Neural cell (in vitro differentiated cells): ENCODE results near the gene RGS5. TPM values are rescaled to one million over a fixed set of nuclear protein-coding genes. Genes with fewer than 3 reads are reported as not detected.

Source experiments
- H2AFZ ChIP-seq: fragments of 200-600, 300-800 bp; sonication (generic), shearing (Covaris generic); 2 replicates; pipeline ENCODE4 v1.6.0; 2014; ENCODE audit warnings: low read depth, mild to moderate bottlenecking, antibody characterized with exemption, low read length, moderate library complexity
- H3F3A ChIP-seq: fragments of 200-600 bp; shearing (Covaris generic); 2 replicates; pipeline ENCODE4 v1.6.1; 2016; ENCODE audit warnings: mild to moderate bottlenecking, moderate library complexity, mixed read lengths, antibody characterized with exemption, low read length; ENCODE audit not compliant: insufficient read depth, poor library complexity, severe bottlenecking
- H3K27ac ChIP-seq: fragments of 200-600, 300-800 bp; sonication (generic), shearing (Covaris generic); 2 replicates; pipeline ENCODE4 v1.5.1; 2014; ENCODE audit warnings: mild to moderate bottlenecking, low read length, moderate library complexity
- H3K27me3 ChIP-seq: fragments of 300-800, 200-600 bp; sonication (generic), shearing (Covaris generic); 2 replicates; pipeline ENCODE4 v1.6.0; 2014; ENCODE audit warnings: mild to moderate bottlenecking, low read depth, low read length, moderate library complexity; ENCODE audit not compliant: insufficient read depth
- H3K36me3 ChIP-seq: fragments of 300-800, 200-600 bp; sonication (generic), shearing (Covaris generic); 2 replicates; pipeline ENCODE4 v1.5.1; 2014; ENCODE audit warnings: mild to moderate bottlenecking, antibody characterized with exemption, low read length, moderate library complexity; ENCODE audit not compliant: insufficient read depth
- H3K4me2 ChIP-seq: fragments of 300-800, 200-600 bp; sonication (generic), shearing (Covaris generic); 2 replicates; pipeline ENCODE4 v1.6.0; 2014; ENCODE audit warnings: mild to moderate bottlenecking, low read length
- H3K4me3 ChIP-seq: fragments of 300-800, 200-600 bp; sonication (generic), shearing (Covaris generic); 2 replicates; pipeline ENCODE4 v1.5.1; 2014; ENCODE audit warnings: mild to moderate bottlenecking, low read length, moderate library complexity
- H3K79me2 ChIP-seq: fragments of 200-600 bp; shearing (Covaris generic); replicated peaks from 2 replicates; pipeline ENCODE4 v1.6.0; 2014; ENCODE audit warnings: mild to moderate bottlenecking, low read length, moderate library complexity; ENCODE audit not compliant: insufficient read depth
- H3K9ac ChIP-seq: fragments of 300-800, 200-600 bp; sonication (generic), shearing (Covaris generic); 2 replicates; pipeline ENCODE4 v1.6.1; 2016; ENCODE audit warnings: mild to moderate bottlenecking, low read length, mixed read lengths
- H3K9me2 ChIP-seq: fragments of 200-600 bp; shearing (Covaris generic); 2 replicates; pipeline ENCODE4 v1.6.1; 2016; ENCODE audit warnings: mild to moderate bottlenecking, low read length, mixed read lengths; ENCODE audit not compliant: insufficient read depth
- H3K9me3 ChIP-seq: fragments of 200-600, 300-800 bp; sonication (generic), shearing (Covaris generic); 2 replicates; pipeline ENCODE4 v1.6.1; 2016; ENCODE audit warnings: mild to moderate bottlenecking, mixed run types, low read length, moderate library complexity, mixed read lengths
- H4K20me1 ChIP-seq: fragments of 200-600 bp; shearing (Covaris generic); 2 replicates; pipeline ENCODE4 v1.6.1; 2016; ENCODE audit warnings: mild to moderate bottlenecking, mixed run types; ENCODE audit not compliant: insufficient read depth
- CTCF ChIP-seq: fragments of 450-650 bp; IDR thresholded peaks from 2 replicates; pipeline ENCODE4 v1.5.1; 2014; ENCODE audit warnings: antibody characterized with exemption, mild to moderate bottlenecking, moderate library complexity; ENCODE audit not compliant: poor library complexity, severe bottlenecking
- EP300 ChIP-seq: fragments of 450-650 bp; conservative IDR thresholded peaks from 2 replicates; pipeline ENCODE4 v1.6.1; 2014; ENCODE audit warnings: antibody characterized with exemption, mild to moderate bottlenecking, moderate library complexity; ENCODE audit not compliant: poor library complexity, severe bottlenecking
- EZH2 ChIP-seq: fragments of 200-600, 300-800 bp; shearing (Covaris generic), sonication (generic); IDR thresholded peaks from 2 replicates; pipeline ENCODE4 v1.6.1; 2014; ENCODE audit warnings: antibody characterized with exemption, low read length, borderline replicate concordance, mild to moderate bottlenecking; ENCODE audit not compliant: insufficient read depth, poor library complexity, severe bottlenecking
- MXI1 ChIP-seq: fragments of 450-650 bp; conservative IDR thresholded peaks from 2 replicates; pipeline ENCODE4 v1.6.1; 2014; ENCODE audit warnings: antibody characterized with exemption, mild to moderate bottlenecking; ENCODE audit not compliant: poor library complexity, severe bottlenecking
- POLR2AphosphoS5 ChIP-seq: IDR thresholded peaks from 2 replicates; pipeline ENCODE4 v1.6.1; 2012
- RAD21 ChIP-seq: fragments of 450-650 bp; conservative IDR thresholded peaks from 2 replicates; pipeline ENCODE4 v1.6.1; 2014; ENCODE audit warnings: antibody characterized with exemption, mild to moderate bottlenecking, moderate library complexity
- REST ChIP-seq: IDR thresholded peaks from 2 replicates; pipeline ENCODE4 v1.6.1; 2012; ENCODE audit warnings: borderline replicate concordance
- SMC3 ChIP-seq: fragments of 450-650 bp; conservative IDR thresholded peaks from 2 replicates; pipeline ENCODE4 v1.6.1; 2014; ENCODE audit warnings: antibody characterized with exemption, mild to moderate bottlenecking, moderate library complexity; ENCODE audit not compliant: poor library complexity
- TAF1 ChIP-seq: IDR thresholded peaks from 2 replicates; pipeline ENCODE4 v1.6.1; 2012; ENCODE audit warnings: low read depth
- polyA plus RNA-seq: library from polyadenylated mRNA; depleted of rRNA; stranded (reverse); fragments of >200 nt; gene quantifications from 2 replicates; pipeline ENCODE4 v1.2.3, GENCODE V29; 2014

The RGS5 gene
- polyA plus RNA-seq, 1 donor from 2014 or later: 6.5 TPM

GRCh38 chr1:163165119-163165518, 37.6 kb downstream of the RGS5 start:
- Histone ChIP-seq H3K27ac (no peak overlapping the region), H2AFZ (no peak overlapping the region), H3K79me2 (no peaks in the 10 kb centered on the region), H3K4me2 (no peak overlapping the region), H3K9ac (no peak overlapping the region), H3F3A (no peaks in the 10 kb centered on the region), H3K9me3 (no peaks in the 10 kb centered on the region), H4K20me1 (no peaks in the 10 kb centered on the region), H3K27me3 (no peaks in the 10 kb centered on the region), H3K9me2 (no peaks in the 10 kb centered on the region), H3K4me3 (no peak overlapping the region), H3K36me3 (no peaks in the 10 kb centered on the region)
- no peak for TF ChIP-seq CTCF
- TF ChIP-seq EZH2: no peak
- no peak for TF ChIP-seq POLR2AphosphoS5
- TF ChIP-seq RAD21: no peak
- TF ChIP-seq SMC3: no peak
- no peak for TF ChIP-seq EP300
- TF ChIP-seq REST: no peak
- TF ChIP-seq TAF1: no peak
- no peak for TF ChIP-seq MXI1

- Histone ChIP-seq H3K27ac (no peak overlapping the region), H3K9me2 (no peaks in the 10 kb centered on the region), H2AFZ (no peak overlapping the region), H3K9ac (no peak overlapping the region), H3K79me2 (no peaks in the 10 kb centered on the region), H3K4me2 (no peak overlapping the region), H3F3A (no peaks in the 10 kb centered on the region), H3K9me3 (no peaks in the 10 kb centered on the region), H3K36me3 (no peaks in the 10 kb centered on the region), H3K27me3 (no peaks in the 10 kb centered on the region), H3K4me3 (no peak overlapping the region), H4K20me1 (no peaks in the 10 kb centered on the region)
- TF ChIP-seq CTCF: no peak
- TF ChIP-seq TAF1: no peak
- TF ChIP-seq EZH2: no peak
- TF ChIP-seq REST: no peak
- no peak for TF ChIP-seq SMC3
- TF ChIP-seq RAD21: no peak
- no peak for TF ChIP-seq EP300
- no peak for TF ChIP-seq POLR2AphosphoS5
- TF ChIP-seq MXI1: no peak
Measured at GRCh38 chr1:163163881-163164582, 38.7 kb downstream of the RGS5 start.
